ENCODE measurements around the gene NTNG1. TPM values are rescaled to one million over a fixed set of nuclear protein-coding genes. Genes with fewer than 3 reads are reported as not detected.

The NTNG1 gene
- total RNA-seq, 1 donor from 2014 or later, result not detected

GRCh38 chr1:107171333-107171732 lies 30.5 kb downstream of the NTNG1 start:
- Histone ChIP-seq H3K27ac (no peak overlapping the region), H3K4me3 (no peak overlapping the region), H3K36me3 (no peaks in the 10 kb centered on the region), H3K27me3 (no peaks in the 10 kb centered on the region), H3K9me3 (no peaks in the 10 kb centered on the region), H3K4me1 (no peaks in the 10 kb centered on the region)
- no peak for DNase-seq (ENCODE audit: low spot score in 2 of 2)
- intact Hi-C loops (cut with DNase I), result no loop called here
- TF ChIP-seq, protein P1, sequence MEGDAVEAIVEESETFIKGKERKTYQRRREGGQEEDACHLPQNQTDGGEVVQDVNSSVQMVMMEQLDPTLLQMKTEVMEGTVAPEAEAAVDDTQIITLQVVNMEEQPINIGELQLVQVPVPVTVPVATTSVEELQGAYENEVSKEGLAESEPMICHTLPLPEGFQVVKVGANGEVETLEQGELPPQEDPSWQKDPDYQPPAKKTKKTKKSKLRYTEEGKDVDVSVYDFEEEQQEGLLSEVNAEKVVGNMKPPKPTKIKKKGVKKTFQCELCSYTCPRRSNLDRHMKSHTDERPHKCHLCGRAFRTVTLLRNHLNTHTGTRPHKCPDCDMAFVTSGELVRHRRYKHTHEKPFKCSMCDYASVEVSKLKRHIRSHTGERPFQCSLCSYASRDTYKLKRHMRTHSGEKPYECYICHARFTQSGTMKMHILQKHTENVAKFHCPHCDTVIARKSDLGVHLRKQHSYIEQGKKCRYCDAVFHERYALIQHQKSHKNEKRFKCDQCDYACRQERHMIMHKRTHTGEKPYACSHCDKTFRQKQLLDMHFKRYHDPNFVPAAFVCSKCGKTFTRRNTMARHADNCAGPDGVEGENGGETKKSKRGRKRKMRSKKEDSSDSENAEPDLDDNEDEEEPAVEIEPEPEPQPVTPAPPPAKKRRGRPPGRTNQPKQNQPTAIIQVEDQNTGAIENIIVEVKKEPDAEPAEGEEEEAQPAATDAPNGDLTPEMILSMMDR (IDR thresholded peaks at IDR 0.05), result no peak

DNA sequence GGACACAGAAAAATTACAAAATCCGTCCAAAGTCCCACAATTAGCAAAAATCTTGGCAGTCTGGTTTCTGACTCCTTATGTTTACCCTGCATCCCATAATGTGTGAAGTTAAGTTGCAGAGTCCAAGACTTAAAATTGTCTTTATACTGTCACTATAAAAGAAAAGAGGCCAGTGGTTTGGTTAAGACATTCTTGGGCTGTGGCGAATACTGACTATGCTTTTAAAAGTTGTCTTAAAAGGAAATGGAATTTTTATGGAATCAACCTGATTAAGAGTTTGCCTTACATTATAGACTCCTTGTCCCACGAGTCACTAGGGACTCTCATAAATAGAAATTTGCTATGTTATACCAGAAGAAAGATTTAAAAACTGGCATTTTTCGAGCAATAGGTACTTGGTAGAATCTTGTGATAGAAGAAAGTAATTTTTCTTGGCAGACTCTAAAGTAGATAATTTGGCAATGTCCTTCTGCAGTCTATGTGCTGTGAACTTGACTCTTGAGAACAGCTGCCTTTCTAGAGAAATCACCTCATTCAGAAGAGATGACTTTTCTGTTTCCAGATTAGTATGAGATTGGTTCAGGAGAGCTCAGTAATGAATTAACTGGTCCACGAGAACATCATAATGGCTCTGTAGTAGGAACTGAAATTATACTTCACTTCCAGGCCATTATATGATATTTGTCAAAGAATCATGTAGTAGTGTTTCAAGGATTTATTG lies 31.8 kb downstream of the NTNG1 start:
- TF ChIP-seq, protein P1 (IDR thresholded peaks at IDR 0.05), result no peak
- Histone ChIP-seq H3K9me3 (no peaks in the 10 kb centered on the region), H3K36me3 (no peaks in the 10 kb centered on the region), H3K4me3 (no peak overlapping the region), H3K27me3 (no peaks in the 10 kb centered on the region), H3K4me1 (no peaks in the 10 kb centered on the region), H3K27ac (no peak overlapping the region)
- intact Hi-C loops (cut with DNase I), result no loop called here
- DNase-seq (ENCODE audit: low spot score in 2 of 2), result no peak

DNA sequence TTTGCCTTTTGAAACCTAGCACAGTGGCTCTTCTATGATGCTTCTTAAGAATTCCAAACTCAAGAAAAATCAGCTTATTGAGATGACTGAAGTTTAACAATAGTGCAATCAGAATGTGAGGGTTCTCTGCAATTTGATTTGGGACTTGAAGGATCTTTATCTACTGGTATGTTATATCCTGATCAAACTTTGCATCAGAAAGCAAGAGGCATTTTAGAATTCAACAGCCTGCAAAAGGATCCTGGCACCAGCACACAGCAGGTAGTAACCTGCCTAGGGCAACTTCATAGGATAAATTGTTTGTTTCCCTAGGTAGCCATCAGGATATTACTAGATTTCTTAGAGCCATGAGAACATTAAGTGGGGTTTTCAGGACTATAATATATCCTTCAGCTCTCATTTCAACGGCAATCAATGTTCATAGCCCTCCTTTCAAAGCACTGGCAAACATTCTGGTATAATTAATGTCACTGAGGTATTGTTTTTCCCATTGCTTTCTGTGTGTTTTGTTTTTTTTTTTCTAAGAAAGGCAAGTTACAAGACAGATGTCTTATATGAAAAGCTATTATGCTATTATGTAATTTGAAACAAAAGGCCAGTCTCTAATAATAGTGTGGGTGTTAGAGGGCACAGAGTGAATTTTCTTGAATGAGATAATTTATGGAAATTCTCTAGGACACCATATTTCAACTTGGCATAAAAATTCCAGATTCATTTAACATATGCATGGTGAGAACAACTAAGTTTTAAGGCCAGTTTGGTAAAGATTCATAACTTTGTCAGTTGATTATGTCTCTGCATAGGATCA lies 34.5 kb downstream of the NTNG1 start:
- H3K27me3 ChIP-seq, result no peaks in the 10 kb centered on the region
- no peak overlapping the region for H3K27ac ChIP-seq
- no peak for DNase-seq (ENCODE audit: low spot score in 2 of 2)
- TF ChIP-seq, protein P1 (IDR thresholded peaks at IDR 0.05), result no peak
- H3K36me3 ChIP-seq, result no peaks in the 10 kb centered on the region
- intact Hi-C loops (cut with DNase I), result no loop called here
- H3K9me3 ChIP-seq, result no peaks in the 10 kb centered on the region
- H3K4me3 ChIP-seq, result no peak overlapping the region
- no peaks in the 10 kb centered on the region for H3K4me1 ChIP-seq

- DNase-seq (ENCODE audit: low spot score in 2 of 2), result no peak
- no peaks in the 10 kb centered on the region for H3K4me1 ChIP-seq
- no peak overlapping the region for H3K27ac ChIP-seq
- intact Hi-C loops (cut with DNase I), result no loop called here
- no peaks in the 10 kb centered on the region for H3K9me3 ChIP-seq
- TF ChIP-seq, protein P1 (IDR thresholded peaks at IDR 0.05), result no peak
- no peaks in the 10 kb centered on the region for H3K36me3 ChIP-seq
- no peak overlapping the region for H3K4me3 ChIP-seq
- no peaks in the 10 kb centered on the region for H3K27me3 ChIP-seq
Observed at GRCh38 chr1:107181253-107181969, 40.6 kb downstream of the NTNG1 start.

GRCh38 chr1:107183011-107183410 lies 42.2 kb downstream of the NTNG1 start:
- H3K9me3 ChIP-seq, result no peaks in the 10 kb centered on the region
- no peak overlapping the region for H3K27ac ChIP-seq
- no peak for DNase-seq (ENCODE audit: low spot score in 2 of 2)
- H3K4me1 ChIP-seq, result no peaks in the 10 kb centered on the region
- no peak overlapping the region for H3K4me3 ChIP-seq
- intact Hi-C loops (cut with DNase I), result no loop called here
- TF ChIP-seq, protein P1 (IDR thresholded peaks at IDR 0.05), result no peak
- H3K27me3 ChIP-seq, result no peaks in the 10 kb centered on the region
- H3K36me3 ChIP-seq, result no peaks in the 10 kb centered on the region

Measured in ascending aorta (tissue), 2 donors.